SU-DHL-6 (cell line): ENCODE data around the gene LRRC56.

ENCODE experiments used
- EZH2phosphoT487 ChIP-seq: fragments of 200-600 bp; sonication (generic), shearing (Covaris generic); conservative IDR thresholded peaks from 2 replicates; pipeline ENCODE4 v1.6.1; 2018; ENCODE audit warnings: mild to moderate bottlenecking, antibody characterized with exemption, low read length, moderate library complexity, mixed read lengths
- TF ChIP-seq, protein P1 (sequence below): fragments of 200-600 bp; sonication (generic); IDR thresholded peaks from one replicate; pipeline ENCODE4 v1.5.1; 2017; ENCODE audit warnings: antibody characterized with exemption, mild to moderate bottlenecking, low read length, moderate library complexity; ENCODE audit not compliant: insufficient read depth, poor library complexity, severe bottlenecking

DNA sequence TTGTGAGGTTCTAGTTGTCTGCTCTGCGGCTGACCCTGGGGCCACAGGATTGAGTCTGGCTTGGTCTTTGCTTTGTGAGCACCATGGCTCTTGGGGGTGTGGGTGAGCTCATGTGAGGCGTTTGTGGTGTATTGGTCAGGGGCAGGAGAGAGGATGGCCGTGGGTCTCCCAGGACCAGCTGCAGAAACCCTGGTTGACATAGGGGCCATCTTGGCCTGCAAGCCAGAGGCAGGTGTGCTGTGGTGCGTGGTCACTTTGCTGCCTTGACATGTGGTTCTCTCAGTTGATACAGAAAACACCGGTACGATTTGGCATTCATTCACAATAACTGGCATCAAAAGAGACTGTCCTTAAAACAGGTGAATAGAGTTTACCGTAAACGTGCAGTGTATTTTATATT is 50.2 kb downstream of the LRRC56 start:
- TF ChIP-seq, protein P1, sequence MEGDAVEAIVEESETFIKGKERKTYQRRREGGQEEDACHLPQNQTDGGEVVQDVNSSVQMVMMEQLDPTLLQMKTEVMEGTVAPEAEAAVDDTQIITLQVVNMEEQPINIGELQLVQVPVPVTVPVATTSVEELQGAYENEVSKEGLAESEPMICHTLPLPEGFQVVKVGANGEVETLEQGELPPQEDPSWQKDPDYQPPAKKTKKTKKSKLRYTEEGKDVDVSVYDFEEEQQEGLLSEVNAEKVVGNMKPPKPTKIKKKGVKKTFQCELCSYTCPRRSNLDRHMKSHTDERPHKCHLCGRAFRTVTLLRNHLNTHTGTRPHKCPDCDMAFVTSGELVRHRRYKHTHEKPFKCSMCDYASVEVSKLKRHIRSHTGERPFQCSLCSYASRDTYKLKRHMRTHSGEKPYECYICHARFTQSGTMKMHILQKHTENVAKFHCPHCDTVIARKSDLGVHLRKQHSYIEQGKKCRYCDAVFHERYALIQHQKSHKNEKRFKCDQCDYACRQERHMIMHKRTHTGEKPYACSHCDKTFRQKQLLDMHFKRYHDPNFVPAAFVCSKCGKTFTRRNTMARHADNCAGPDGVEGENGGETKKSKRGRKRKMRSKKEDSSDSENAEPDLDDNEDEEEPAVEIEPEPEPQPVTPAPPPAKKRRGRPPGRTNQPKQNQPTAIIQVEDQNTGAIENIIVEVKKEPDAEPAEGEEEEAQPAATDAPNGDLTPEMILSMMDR = no peak
- no peak for TF ChIP-seq EZH2phosphoT487
